Urinary bladder (tissue), 4 donors: ENCODE data around the gene NCOR1. TPM values are rescaled to one million over a fixed set of nuclear protein-coding genes. Genes with fewer than 3 reads are reported as not detected.

Source experiments
- DNase-seq: peaks from one replicate; pipeline ENCODE4 v3.0.0-alpha.2; 2015; ENCODE audit errors: extremely low spot score
- H3K27ac ChIP-seq: one replicate; pipeline ENCODE4 v1.5.1; 2013; ENCODE audit warnings: low read depth, mild to moderate bottlenecking, moderate library complexity
- H3K36me3 ChIP-seq: one replicate; pipeline ENCODE4 v1.6.1; 2013; ENCODE audit warnings: mild to moderate bottlenecking, moderate library complexity; ENCODE audit not compliant: insufficient read depth
- H3K4me1 ChIP-seq: one replicate; pipeline ENCODE4 v1.6.1; 2013; ENCODE audit warnings: mild to moderate bottlenecking, moderate library complexity; ENCODE audit not compliant: insufficient read depth
- H3K4me3 ChIP-seq: one replicate; pipeline ENCODE4 v1.5.1; 2013; ENCODE audit warnings: low read depth, low read length
- WGBS: extraction: QIAGEN DNeasy Blood & Tissue Kit; methylation state at CpG from one replicate; pipeline ENCODE4 v1.1.7; 2013; 5-methylcytosine and 5-hydroxymethylcytosine counted together
- polyA plus RNA-seq: library from polyadenylated mRNA; stranded (reverse); fragments of 200-250 nt; gene quantifications from one replicate; pipeline ENCODE4 v1.2.3, GENCODE V29; 2013
- small RNA-seq: library from RNA; depleted of rRNA; stranded (forward); fragments of <200 nt; gene quantifications from one replicate; pipeline ENCODE3, GENCODE V24; 2014
- total RNA-seq: library from RNA; depleted of rRNA; stranded (reverse); fragments of >200 nt; gene quantifications from one replicate; pipeline ENCODE4 v1.2.3, GENCODE V29; 2014
- donor health status: healthy with polysubstance abuse.
- donor health status: healthy.

NCOR1 gene
- total and polyA plus RNA-seq, 2 donors: 45.5 to 128 TPM

- no peak overlapping the region for H3K4me3 ChIP-seq
- no peak overlapping the region for H3K27ac ChIP-seq
- peaks cover 2% of the 10 kb centered on the region for H3K4me1 ChIP-seq
- H3K36me3 ChIP-seq: peaks cover 7% of the 10 kb centered on the region
- no peak for DNase-seq
Observed at GRCh38 chr17:16001226-16001897, 214.0 kb downstream of the NCOR1 start.

- Histone ChIP-seq H3K4me3 (peak overlapping the region; percentile 74), H3K4me1 (peaks cover 2% of the 10 kb centered on the region), H3K36me3 (peaks cover 6% of the 10 kb centered on the region), H3K27ac (peak overlapping the region; percentile 98)
- WGBS: 2% methylated on average over 64 of the region's 64 CpGs
- DNase-seq: peak; percentile 13
Observed at GRCh38 chr17:15999974-16000827, 215.1 kb downstream of the NCOR1 start.

GRCh38 chr17:15999141-15999973, 216.0 kb downstream of the NCOR1 start, which contains the start of the genes TTC19 and ZSWIM7:
TTC19 (plus strand) TSS chr17:15999824; CDS start chr17:15999849, 25 bp downstream.
ZSWIM7 (minus strand) TSS chr17:15999704; CDS start chr17:15999594, 110 bp downstream.
- WGBS: under 1% methylated on average over 91 of the region's 91 CpGs
- H3K4me3 ChIP-seq: peak within 1 kb of the TSS; percentile 74

GRCh38 chr17:15998031-15998562, 217.2 kb downstream of the NCOR1 start:
- no peak overlapping the region for H3K27ac ChIP-seq
- H3K36me3 ChIP-seq: peaks cover 1% of the 10 kb centered on the region
- WGBS: 77% methylated on average over 4 of the region's 4 CpGs
- H3K4me1 ChIP-seq: peaks cover 2% of the 10 kb centered on the region
- no peak for DNase-seq
- H3K4me3 ChIP-seq: no peak overlapping the region

More at GRCh38 chr17:15999141-15999973, 216.0 kb downstream of the NCOR1 start, which contains the start of the genes TTC19 and ZSWIM7:
- peak; percentile 87 for DNase-seq
- peaks cover 2% of the 10 kb centered on the region for H3K36me3 ChIP-seq
- H3K27ac ChIP-seq: peak within 1 kb of the TSS; percentile 98
- H3K4me1 ChIP-seq: peaks cover 2% of the 10 kb centered on the region

- Histone ChIP-seq H3K4me1 (peaks cover 2% of the 10 kb centered on the region), H3K36me3 (no peaks in the 10 kb centered on the region), H3K4me3 (no peak overlapping the region), H3K27ac (no peak overlapping the region)
- 87% methylated on average over 6 of the region's 6 CpGs for WGBS
- DNase-seq: no peak
Observed at GRCh38 chr17:15996322-15996721, 219.0 kb downstream of the NCOR1 start.

GRCh38 chr17:15981646-15982580, 233.4 kb downstream of the NCOR1 start:
- no peak for DNase-seq
- 81% methylated on average over 5 of the region's 5 CpGs for WGBS
- Histone ChIP-seq H3K36me3 (peaks cover 2% of the 10 kb centered on the region), H3K4me3 (no peak overlapping the region), H3K4me1 (no peaks in the 10 kb centered on the region), H3K27ac (no peak overlapping the region)

GRCh38 chr17:15981208-15981607, 234.1 kb downstream of the NCOR1 start:
- H3K27ac ChIP-seq: no peak overlapping the region
- no peaks in the 10 kb centered on the region for H3K4me1 ChIP-seq
- no peak overlapping the region for H3K4me3 ChIP-seq
- 63% methylated on average over 2 of the region's 2 CpGs for WGBS
- H3K36me3 ChIP-seq: peaks cover 3% of the 10 kb centered on the region
- no peak for DNase-seq

Small RNAs within 50 kb of the gene (small RNA-seq; reads per million reads assigned to genes)
- gene RNU6-314P: not detected
- not detected for gene RNU6-862P

Other genes starting within 250 kb of the NCOR1 start
- 18.9 TPM for gene ZSWIM7, start 215.8 kb downstream of the NCOR1 start, total RNA-seq
- gene ZSWIM7, start 215.8 kb downstream of the NCOR1 start, polyA plus RNA-seq: 35.6 TPM
- gene TTC19, start 215.7 kb downstream of the NCOR1 start, total RNA-seq: 32.7 TPM
- 17.3 TPM for gene TTC19, start 215.7 kb downstream of the NCOR1 start, polyA plus RNA-seq
- 33.2 TPM for gene PIGL, start 1.7 kb upstream of the NCOR1 start, total RNA-seq
- gene PIGL, start 1.7 kb upstream of the NCOR1 start, polyA plus RNA-seq: 16.7 TPM
- 15.4 TPM for gene CENPV, start 137.9 kb upstream of the NCOR1 start, total RNA-seq
- 20.5 TPM for gene CENPV, start 137.9 kb upstream of the NCOR1 start, polyA plus RNA-seq
- gene UBB, start 165.6 kb upstream of the NCOR1 start, total RNA-seq: 1,468 TPM
- 1,242 TPM for gene UBB, start 165.6 kb upstream of the NCOR1 start, polyA plus RNA-seq
- 6.8 TPM for gene TRPV2, start 200.0 kb upstream of the NCOR1 start, total RNA-seq
- gene TRPV2, start 200.0 kb upstream of the NCOR1 start, polyA plus RNA-seq: 15.4 TPM